ENCODE results near the gene CORO2B.

Gene CORO2B

GRCh38 chr15:68625853-68626252 lies 47.1 kb downstream of the CORO2B start:
- H3K36me3 Mint-ChIP-seq (ENCODE audit: low read depth), result no peaks in the 10 kb centered on the region
- no peaks in the 10 kb centered on the region for H3K4me1 Mint-ChIP-seq (ENCODE audit: low read depth)
- H3K27ac Mint-ChIP-seq, result no peak overlapping the region
- no peaks in the 10 kb centered on the region for H3K9me3 Mint-ChIP-seq
- H3K4me3 Mint-ChIP-seq, result no peak overlapping the region
- no peak for DNase-seq
- peaks cover 41% of the 10 kb centered on the region for H3K27me3 Mint-ChIP-seq

DNA sequence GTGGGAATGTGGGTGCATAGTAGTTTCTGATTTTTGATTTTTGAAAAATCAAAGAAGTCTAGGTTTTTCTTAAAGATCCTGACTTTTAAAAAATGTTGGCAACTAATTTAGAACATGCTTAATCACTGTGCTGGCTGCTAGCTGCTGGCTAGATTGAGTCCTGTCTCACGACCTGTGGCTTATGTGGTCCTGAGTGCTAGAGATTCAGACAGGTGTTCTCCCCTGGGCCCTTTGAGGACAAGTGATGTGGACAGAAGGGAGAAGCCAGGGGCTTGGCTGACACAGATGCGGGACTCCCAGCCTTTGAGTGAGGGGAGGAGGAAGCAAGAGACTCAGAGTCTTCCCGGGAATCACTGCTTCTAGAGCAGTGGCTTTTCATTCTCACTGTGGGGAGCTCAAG lies 47.5 kb downstream of the CORO2B start:
- Mint-ChIP-seq H3K36me3 (ENCODE audit: low read depth) (no peaks in the 10 kb centered on the region), H3K4me3 (no peak overlapping the region), H3K9me3 (no peaks in the 10 kb centered on the region), H3K4me1 (ENCODE audit: low read depth) (no peaks in the 10 kb centered on the region), H3K27me3 (peaks cover 39% of the 10 kb centered on the region), H3K27ac (no peak overlapping the region)
- no peak for DNase-seq

DNA sequence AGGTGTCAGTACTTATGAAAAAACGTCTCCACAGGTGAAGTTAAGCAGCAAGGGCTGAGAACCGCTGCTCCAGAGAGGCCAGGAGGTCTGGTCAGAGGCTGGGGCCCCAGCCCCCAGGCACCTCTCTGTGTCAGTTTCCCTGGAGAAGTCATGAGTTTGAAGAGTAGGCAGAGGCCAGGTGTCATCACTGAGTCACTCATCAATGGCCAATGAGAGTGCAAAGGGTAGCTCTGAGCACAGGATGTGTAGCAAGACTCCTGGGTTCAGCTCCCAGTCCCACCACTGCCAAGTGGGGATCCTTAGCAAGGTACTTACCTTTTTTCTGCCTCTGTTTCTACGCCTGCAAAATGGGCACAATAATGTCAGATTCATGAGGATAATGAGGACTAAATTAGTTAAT lies 47.9 kb downstream of the CORO2B start:
- Mint-ChIP-seq H3K9me3 (no peaks in the 10 kb centered on the region), H3K4me1 (ENCODE audit: low read depth) (no peaks in the 10 kb centered on the region), H3K36me3 (ENCODE audit: low read depth) (no peaks in the 10 kb centered on the region), H3K27ac (no peak overlapping the region), H3K4me3 (no peak overlapping the region), H3K27me3 (peaks cover 38% of the 10 kb centered on the region)
- no peak for DNase-seq

DNA sequence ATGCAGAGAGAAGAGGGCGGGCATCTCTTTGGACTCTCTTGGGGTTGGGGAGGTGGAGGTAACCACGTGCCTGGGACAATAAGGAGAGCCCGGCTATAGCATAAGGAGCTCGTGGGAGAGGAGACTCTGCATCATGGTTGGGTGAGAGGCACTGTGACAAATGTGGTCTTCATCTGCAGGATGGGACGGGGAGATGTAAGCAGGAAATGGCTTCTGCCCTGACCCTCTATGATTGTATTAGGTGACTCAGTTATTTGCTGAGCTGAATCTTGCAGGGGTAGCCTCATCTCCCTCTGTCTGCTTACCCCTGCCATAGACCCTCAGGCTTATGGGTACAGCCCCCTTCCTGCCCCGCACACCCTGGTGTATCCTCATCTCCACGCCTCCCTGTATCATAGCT lies 48.7 kb downstream of the CORO2B start:
- Mint-ChIP-seq H3K4me3 (no peak overlapping the region), H3K36me3 (ENCODE audit: low read depth) (no peaks in the 10 kb centered on the region), H3K4me1 (ENCODE audit: low read depth) (no peaks in the 10 kb centered on the region), H3K27me3 (peaks cover 36% of the 10 kb centered on the region), H3K27ac (no peak overlapping the region), H3K9me3 (no peaks in the 10 kb centered on the region)
- DNase-seq, result no peak

GRCh38 chr15:68627995-68628394 lies 49.2 kb downstream of the CORO2B start:
- H3K4me3 Mint-ChIP-seq, result no peak overlapping the region
- H3K27ac Mint-ChIP-seq, result no peak overlapping the region
- no peak for DNase-seq
- H3K4me1 Mint-ChIP-seq (ENCODE audit: low read depth), result no peaks in the 10 kb centered on the region
- no peaks in the 10 kb centered on the region for H3K9me3 Mint-ChIP-seq
- peaks cover 35% of the 10 kb centered on the region for H3K27me3 Mint-ChIP-seq
- no peaks in the 10 kb centered on the region for H3K36me3 Mint-ChIP-seq (ENCODE audit: low read depth)

- H3K27me3 Mint-ChIP-seq, result peaks cover 35% of the 10 kb centered on the region
- H3K9me3 Mint-ChIP-seq, result no peaks in the 10 kb centered on the region
- DNase-seq, result no peak
- no peaks in the 10 kb centered on the region for H3K36me3 Mint-ChIP-seq (ENCODE audit: low read depth)
- H3K4me3 Mint-ChIP-seq, result no peak overlapping the region
- H3K4me1 Mint-ChIP-seq (ENCODE audit: low read depth), result no peaks in the 10 kb centered on the region
- H3K27ac Mint-ChIP-seq, result no peak overlapping the region
Measured at GRCh38 chr15:68629519-68630210, 50.9 kb downstream of the CORO2B start.

DNA sequence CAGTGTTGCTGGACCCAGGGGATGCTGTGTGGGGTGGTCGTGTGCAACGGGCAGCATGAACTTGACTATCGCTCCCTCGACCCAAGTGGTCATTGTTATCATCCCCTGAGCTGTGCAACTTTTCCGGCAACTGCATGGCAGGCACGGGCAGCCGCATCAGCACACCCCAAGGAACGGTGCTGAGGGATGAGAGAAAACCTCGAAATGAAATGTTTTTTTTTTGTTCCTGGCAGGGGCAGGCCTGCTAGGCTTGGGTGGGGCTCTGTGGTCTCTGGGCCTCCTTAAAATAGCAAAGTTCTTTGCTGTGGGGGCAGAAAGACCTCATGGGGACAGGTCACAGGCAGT lies 51.4 kb downstream of the CORO2B start:
- H3K27me3 Mint-ChIP-seq, result peaks cover 35% of the 10 kb centered on the region
- H3K4me3 Mint-ChIP-seq, result no peak overlapping the region
- no peak overlapping the region for H3K27ac Mint-ChIP-seq
- H3K36me3 Mint-ChIP-seq (ENCODE audit: low read depth), result no peaks in the 10 kb centered on the region
- no peaks in the 10 kb centered on the region for H3K9me3 Mint-ChIP-seq
- no peak for DNase-seq
- H3K4me1 Mint-ChIP-seq (ENCODE audit: low read depth), result no peaks in the 10 kb centered on the region

DNA sequence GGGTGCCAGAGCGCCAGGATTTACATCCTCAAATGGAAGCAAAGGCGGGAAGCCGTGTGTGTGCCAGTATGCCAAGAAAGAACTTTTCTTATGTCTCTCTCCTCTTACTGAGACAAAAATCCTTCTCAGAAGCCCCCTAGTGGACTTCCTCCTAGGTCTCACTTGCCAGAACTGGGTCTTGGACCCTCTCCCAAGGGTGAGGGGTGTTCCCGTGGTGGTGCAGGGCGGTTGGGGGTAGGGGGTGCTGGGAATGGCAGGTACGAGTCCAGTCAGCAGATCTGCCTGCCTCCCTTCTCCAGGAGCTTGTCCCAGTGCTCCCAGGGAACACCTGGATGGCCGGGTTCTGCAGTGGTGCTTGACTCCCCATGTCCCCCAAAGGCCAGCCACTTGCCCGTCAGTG lies 52.0 kb downstream of the CORO2B start:
- DNase-seq, result no peak
- Mint-ChIP-seq H3K27me3 (peaks cover 29% of the 10 kb centered on the region), H3K27ac (no peak overlapping the region), H3K9me3 (no peaks in the 10 kb centered on the region), H3K4me3 (no peak overlapping the region), H3K4me1 (ENCODE audit: low read depth) (no peaks in the 10 kb centered on the region), H3K36me3 (ENCODE audit: low read depth) (no peaks in the 10 kb centered on the region)

DNA sequence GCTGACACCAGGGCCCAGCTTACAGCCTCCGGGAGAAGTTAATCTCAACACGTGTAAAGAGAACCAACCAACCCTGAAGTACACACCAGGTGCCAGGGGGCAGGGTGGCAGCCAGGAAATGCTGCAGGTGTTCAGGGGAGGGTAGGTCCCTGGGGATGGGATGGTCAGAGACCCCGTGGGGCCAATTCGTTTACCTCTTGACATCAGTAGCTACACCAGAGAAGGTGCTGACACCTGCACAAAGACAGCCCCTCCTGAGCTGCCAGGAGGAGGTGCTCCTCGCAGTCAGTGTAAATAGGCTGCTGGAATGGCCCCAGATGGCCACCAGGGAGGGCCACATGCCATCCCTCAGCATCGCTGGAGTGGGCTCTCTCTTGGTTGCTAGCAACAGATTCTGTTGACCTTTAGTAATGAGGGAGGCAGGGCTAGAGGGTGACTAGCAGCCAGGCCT lies 52.8 kb downstream of the CORO2B start:
- H3K36me3 Mint-ChIP-seq (ENCODE audit: low read depth), result no peaks in the 10 kb centered on the region

DNA sequence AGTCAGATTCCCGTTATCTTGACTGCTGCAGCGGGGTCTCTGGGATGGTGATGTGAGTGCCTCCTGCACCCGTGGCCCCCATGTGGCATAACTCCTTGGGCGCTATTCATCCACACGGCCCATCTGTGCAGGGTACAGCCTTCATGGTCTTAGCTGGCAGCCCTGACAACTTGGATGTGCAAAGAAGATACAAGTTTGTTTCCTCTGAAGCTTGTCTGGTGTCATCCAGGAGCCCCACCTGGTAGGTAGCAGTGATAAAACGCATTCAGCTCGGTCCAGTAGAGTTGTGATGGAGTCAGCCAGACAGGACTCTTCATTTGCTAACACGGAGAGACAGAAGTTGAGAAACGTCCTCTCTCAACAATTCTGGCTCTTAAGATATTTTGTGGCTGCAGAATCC lies 53.3 kb downstream of the CORO2B start:
- Mint-ChIP-seq H3K27ac (no peak overlapping the region), H3K4me3 (no peak overlapping the region)
- DNase-seq, result no peak

More for the DNA sequence above, 52.8 kb downstream of the CORO2B start:
- Mint-ChIP-seq H3K4me1 (ENCODE audit: low read depth) (no peaks in the 10 kb centered on the region), H3K27ac (no peak overlapping the region), H3K27me3 (peaks cover 22% of the 10 kb centered on the region), H3K9me3 (no peaks in the 10 kb centered on the region), H3K4me3 (no peak overlapping the region)
- no peak for DNase-seq

DNA sequence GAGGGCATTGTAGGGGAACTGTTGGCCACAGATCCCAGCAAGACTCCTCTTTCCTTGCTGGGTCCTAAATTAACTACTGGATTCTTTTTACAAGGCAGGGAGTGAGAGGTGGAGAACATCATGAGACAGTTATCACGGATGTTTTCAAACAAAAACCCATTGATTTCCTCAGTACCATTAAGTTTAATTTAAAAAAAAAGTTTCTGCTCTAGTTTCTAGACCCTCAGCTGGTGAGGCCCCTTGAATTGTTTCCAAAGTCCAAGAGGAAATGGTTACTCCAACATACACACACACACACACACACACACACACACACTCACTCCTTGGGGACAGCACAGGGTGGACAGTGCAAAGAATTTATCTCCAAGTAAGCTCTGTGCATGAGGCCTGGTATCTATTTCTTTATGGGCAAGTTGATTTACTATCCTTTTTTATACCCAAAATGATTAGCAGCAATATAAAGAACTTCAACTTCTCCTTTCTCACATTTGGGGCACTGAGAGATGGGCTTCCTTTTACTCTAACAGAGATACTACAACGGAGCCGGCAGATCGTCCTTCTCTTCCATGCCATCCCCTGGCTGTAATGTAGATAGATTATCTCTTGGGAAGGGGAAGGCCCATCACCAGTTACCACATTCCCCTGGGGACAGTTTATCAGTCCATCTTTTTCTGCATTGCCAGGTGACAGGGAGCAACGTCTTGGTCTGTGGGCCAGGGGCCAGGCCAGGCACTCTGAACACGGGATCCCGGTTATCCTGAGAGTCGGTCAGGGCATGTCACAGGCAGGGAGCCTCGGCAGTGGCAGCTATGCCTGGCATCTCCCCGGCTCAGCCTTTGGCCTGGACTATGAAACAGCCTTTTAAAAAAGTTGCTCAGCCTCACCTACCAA lies 54.7 kb downstream of the CORO2B start:
- no peak for DNase-seq
- H3K4me3 Mint-ChIP-seq, result no peak overlapping the region
- H3K4me1 Mint-ChIP-seq (ENCODE audit: low read depth), result no peaks in the 10 kb centered on the region
- peaks cover 9% of the 10 kb centered on the region for H3K27me3 Mint-ChIP-seq
- no peak overlapping the region for H3K27ac Mint-ChIP-seq
- no peaks in the 10 kb centered on the region for H3K36me3 Mint-ChIP-seq (ENCODE audit: low read depth)
- H3K9me3 Mint-ChIP-seq, result no peaks in the 10 kb centered on the region

More for the DNA sequence above, 53.3 kb downstream of the CORO2B start:
- H3K27me3 Mint-ChIP-seq, result peaks cover 21% of the 10 kb centered on the region
- H3K4me1 Mint-ChIP-seq (ENCODE audit: low read depth), result no peaks in the 10 kb centered on the region
- H3K9me3 Mint-ChIP-seq, result no peaks in the 10 kb centered on the region
- no peaks in the 10 kb centered on the region for H3K36me3 Mint-ChIP-seq (ENCODE audit: low read depth)

GRCh38 chr15:68634122-68634482 lies 55.3 kb downstream of the CORO2B start:
- H3K4me3 Mint-ChIP-seq, result no peak overlapping the region
- no peaks in the 10 kb centered on the region for H3K9me3 Mint-ChIP-seq
- DNase-seq, result no peak
- no peaks in the 10 kb centered on the region for H3K36me3 Mint-ChIP-seq (ENCODE audit: low read depth)
- H3K27ac Mint-ChIP-seq, result no peak overlapping the region
- H3K4me1 Mint-ChIP-seq (ENCODE audit: low read depth), result no peaks in the 10 kb centered on the region
- H3K27me3 Mint-ChIP-seq, result peaks cover 4% of the 10 kb centered on the region

DNA sequence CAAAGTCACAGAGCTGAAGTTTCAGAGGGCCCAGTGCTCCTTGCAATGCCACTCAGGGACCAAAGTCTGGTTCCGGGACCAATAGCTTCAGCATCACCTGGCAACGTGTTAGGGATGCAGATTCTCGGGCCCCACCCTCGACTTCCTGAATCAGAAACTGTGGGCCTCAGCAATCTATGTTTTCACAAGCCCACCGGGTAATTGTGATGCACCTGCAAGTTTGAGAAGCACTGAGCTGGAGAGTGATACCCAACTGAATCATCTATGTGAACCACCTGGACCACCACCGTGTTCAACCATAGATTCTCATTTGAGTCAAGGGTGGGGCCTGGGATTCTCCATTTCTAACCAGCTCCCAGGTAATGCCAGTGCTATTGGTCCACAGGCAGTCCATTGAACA lies 55.7 kb downstream of the CORO2B start:
- Mint-ChIP-seq H3K27me3 (peaks cover 4% of the 10 kb centered on the region), H3K4me3 (no peak overlapping the region), H3K36me3 (ENCODE audit: low read depth) (no peaks in the 10 kb centered on the region), H3K4me1 (ENCODE audit: low read depth) (no peaks in the 10 kb centered on the region), H3K27ac (no peak overlapping the region), H3K9me3 (no peaks in the 10 kb centered on the region)
- no peak for DNase-seq

DNA sequence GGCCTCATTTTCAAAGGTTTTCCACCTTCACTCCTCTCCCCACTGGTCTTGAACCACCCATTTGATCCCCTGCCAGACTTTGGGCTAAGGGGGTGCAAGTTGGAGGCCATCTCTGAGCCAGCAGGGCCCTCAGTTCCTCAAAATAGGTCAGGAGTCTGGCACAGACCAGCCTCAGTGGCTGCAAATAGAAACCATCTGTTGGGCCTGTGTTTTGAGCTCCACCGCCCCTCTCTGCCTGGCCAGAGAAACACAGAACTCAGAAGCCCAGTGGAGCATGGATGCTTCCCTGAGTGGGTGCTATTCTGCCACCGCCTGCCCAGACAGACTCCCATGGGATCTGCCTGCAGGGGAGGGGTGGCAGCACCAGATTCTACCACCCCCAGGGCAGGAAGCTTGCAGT lies 56.3 kb downstream of the CORO2B start:
- Mint-ChIP-seq H3K9me3 (no peaks in the 10 kb centered on the region), H3K36me3 (ENCODE audit: low read depth) (no peaks in the 10 kb centered on the region), H3K27me3 (peaks cover 4% of the 10 kb centered on the region), H3K27ac (no peak overlapping the region), H3K4me1 (ENCODE audit: low read depth) (no peaks in the 10 kb centered on the region), H3K4me3 (no peak overlapping the region)
- DNase-seq, result no peak

DNA sequence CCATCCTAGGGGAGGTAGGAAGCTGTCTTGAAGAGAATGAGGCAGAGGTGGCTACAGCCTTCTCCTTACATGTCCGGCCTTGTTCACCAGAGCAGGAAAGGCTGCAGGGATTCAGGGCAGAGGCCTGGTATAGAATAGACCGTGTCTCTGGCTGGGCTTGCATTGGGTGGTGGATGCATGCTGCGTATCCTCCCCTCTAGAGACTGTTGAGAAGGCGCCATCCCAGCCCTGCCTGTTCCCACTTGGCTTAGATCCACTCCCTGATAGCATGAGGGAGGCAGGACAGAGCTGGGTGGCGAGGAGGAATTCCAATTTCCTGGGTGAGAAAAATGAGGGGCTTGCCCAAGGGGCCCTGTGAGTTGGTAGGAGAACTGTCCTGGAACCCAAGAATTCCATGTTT lies 57.5 kb downstream of the CORO2B start:
- Mint-ChIP-seq H3K27ac (no peak overlapping the region), H3K27me3 (no peaks in the 10 kb centered on the region), H3K4me1 (ENCODE audit: low read depth) (no peaks in the 10 kb centered on the region), H3K9me3 (no peaks in the 10 kb centered on the region), H3K4me3 (no peak overlapping the region), H3K36me3 (ENCODE audit: low read depth) (no peaks in the 10 kb centered on the region)
- DNase-seq, result no peak

Measured in activated T-cell treated with anti-CD3 and anti-CD28 coated beads, Interleukin-2, amount 50 U/mL, for 24 hours (primary cell).